HAP-1 (cell line): ENCODE measurements around the gene PYROXD2.

Source experiments
- DNase-seq, 2 experiments: peaks; one replicate each; pipeline ENCODE4 v3.0.0-alpha.2; 2016 to 2020; ENCODE audit warnings: low spot score in 2 of 2
- H3K27me3 ChIP-seq: fragments of 250-450 bp; sonication (Bioruptor Pico); 2 replicates; pipeline ENCODE4 v1.5.1; 2020; ENCODE audit warnings: low read depth, mild to moderate bottlenecking, moderate library complexity
- H3K36me3 ChIP-seq: fragments of 250-450 bp; sonication (Bioruptor Pico); replicated peaks from 2 replicates; pipeline ENCODE4 v1.5.1; 2020; ENCODE audit warnings: mild to moderate bottlenecking
- H3K4me1 ChIP-seq: fragments of 250-450 bp; sonication (Bioruptor Pico); 2 replicates; pipeline ENCODE4 v1.5.1; 2020; ENCODE audit warnings: mild to moderate bottlenecking
- H3K4me3 ChIP-seq: fragments of 250-450 bp; sonication (Bioruptor Pico); 2 replicates; pipeline ENCODE4 v1.5.1; 2020; ENCODE audit warnings: mild to moderate bottlenecking, moderate library complexity
- H3K9me3 ChIP-seq: fragments of 250-450 bp; sonication (Bioruptor Pico); 2 replicates; pipeline ENCODE4 v1.5.1; 2020; ENCODE audit warnings: mild to moderate bottlenecking, moderate library complexity
- in situ Hi-C: fragments of 300-500 bp; cut with MboI; formaldehyde crosslinking; loops from 3 replicates; pipeline ENCODE4 v1.14.3; 2020; ENCODE audit warnings: low sequenced_read_pairs, inconsistent platforms, mixed read lengths

PYROXD2 gene

DNA sequence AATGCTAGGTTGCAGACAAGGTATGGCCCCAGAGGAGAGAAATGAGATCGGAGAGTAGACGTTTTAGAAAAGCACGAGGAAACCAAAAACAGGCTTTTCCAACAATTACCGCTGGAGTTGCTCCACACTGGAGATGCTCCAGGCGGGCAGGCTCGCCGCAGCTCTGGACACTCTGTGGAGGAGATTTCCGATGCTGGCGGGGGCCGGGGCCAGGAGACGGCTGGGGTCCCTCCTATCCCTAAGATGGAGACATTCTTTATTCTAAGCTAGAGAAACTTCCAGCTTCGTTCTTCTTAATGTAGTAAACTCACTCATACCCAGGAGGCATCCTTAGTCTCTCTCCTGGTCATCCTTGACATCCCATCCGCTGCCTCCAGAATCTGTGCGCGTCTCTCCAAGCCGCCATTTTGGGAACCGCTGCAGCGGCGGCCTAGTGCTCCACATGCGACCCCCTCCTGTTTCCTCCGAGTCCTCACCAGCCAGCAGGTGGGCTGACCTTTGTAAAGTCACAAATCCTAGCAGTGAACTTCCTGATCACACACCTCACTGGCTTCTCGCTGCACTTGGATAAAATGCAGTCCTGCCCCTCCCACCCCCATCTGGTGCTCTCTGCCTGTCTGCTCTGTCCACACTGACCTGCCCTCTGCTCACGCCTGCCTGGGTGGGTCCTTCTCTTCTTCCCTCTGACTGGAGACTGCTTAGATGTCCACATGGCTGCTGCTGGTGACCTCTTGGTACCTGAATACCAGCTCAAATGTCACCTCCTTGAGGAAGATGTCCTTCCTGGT lies 11.9 kb downstream of the PYROXD2 start:
- Histone ChIP-seq H3K9me3 (no peaks in the 10 kb centered on the region), H3K27me3 (no peaks in the 10 kb centered on the region), H3K36me3 (no peaks in the 10 kb centered on the region), H3K4me3 (no peak overlapping the region), H3K4me1 (peaks cover 12% of the 10 kb centered on the region; the same call in 1 of the 2 replicates)
- in situ Hi-C loops = no loop called here
- DNase-seq = no peak

DNA sequence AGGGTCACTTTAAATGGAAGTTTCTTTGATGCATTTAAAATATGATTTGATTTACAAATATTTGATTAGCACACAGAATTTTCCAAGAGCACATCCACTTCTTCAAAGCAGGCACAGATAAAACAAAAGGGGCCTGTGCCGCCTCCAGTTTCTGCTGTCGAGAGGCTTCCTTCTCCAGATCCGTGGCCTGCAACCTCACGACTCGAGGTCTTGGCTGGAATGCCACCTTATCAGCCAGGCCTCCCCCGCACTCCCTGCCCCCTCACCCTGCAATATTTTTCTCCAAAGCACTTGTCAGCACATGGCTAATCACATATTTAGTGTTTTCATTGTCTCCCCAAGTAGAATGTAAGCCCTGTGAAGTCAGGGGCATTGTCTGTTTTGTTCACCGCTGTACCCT lies 12.5 kb downstream of the PYROXD2 start:
- in situ Hi-C loops = no loop called here
- Histone ChIP-seq H3K4me3 (no peak overlapping the region), H3K27me3 (no peaks in the 10 kb centered on the region), H3K4me1 (peaks cover 12% of the 10 kb centered on the region; the same call in 1 of the 2 replicates), H3K36me3 (no peaks in the 10 kb centered on the region), H3K9me3 (no peaks in the 10 kb centered on the region)
- no peak for DNase-seq

DNA sequence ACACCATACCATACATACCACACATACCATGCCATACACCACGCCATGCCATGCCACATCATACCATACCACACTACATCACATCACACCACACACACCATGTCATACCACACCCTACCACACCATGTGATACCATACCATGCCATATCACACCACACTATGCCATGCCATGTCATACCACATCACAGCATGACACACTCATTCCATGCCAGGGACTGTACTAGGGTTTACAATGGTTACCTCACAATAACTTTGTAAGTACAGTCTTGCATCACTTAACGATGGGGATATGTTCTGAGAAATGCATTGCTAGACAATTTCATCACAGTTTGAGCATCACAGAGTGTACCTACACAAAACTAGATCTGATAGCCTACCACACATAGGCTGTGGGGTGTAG lies 14.5 kb downstream of the PYROXD2 start:
- peaks cover 12% of the 10 kb centered on the region; the same call in 1 of the 2 replicates for H3K4me1 ChIP-seq
- H3K27me3 ChIP-seq = no peaks in the 10 kb centered on the region
- H3K4me3 ChIP-seq = no peak overlapping the region
- DNase-seq = no peak
- in situ Hi-C loops = no loop called here
- no peaks in the 10 kb centered on the region for H3K36me3 ChIP-seq
- no peaks in the 10 kb centered on the region for H3K9me3 ChIP-seq

DNA sequence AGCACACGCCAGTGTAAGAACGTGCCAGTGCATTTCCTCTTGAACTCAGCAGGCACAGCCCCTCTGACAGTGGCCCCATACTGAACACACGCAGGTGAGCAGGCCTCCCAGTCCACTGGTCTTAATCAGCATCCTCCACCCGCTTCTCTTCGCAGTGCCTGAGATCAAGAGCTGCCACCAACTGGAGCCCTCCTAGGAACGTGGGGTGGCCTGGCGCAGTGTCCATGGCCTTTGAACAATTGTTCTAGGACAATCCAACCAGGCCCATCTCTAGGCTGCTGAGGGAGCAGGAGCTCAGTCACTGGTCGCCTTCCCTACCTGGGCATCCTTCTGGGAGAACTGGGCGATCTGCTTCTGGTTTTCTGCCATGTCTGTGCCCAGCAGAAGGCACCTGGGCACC lies 15.2 kb downstream of the PYROXD2 start:
- DNase-seq = no peak

DNA sequence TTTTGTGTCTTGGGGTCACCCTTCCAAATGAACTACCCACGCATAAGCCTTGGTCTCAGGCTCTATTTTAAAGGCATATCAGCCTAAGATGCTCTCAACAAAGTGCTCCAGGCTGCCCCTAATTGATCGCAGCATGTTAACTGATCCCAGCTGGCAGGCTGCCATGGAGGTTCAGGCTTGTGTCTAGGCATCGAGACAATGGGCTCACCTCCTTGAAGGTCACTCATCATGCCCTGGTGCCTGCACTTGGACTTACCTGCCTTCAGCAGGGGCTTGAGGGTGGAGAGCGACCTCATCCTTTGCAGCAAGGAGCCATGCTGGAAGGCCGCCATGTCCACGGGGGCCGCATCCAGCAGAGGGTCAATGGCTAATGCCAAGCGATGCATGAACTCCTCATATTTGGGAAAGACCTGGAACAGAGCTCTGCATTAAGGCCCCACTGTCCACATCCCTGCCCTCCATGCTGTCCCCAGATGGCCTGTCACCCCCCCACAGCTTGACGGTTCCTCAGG lies 17.8 kb downstream of the PYROXD2 start:
- Histone ChIP-seq H3K9me3 (no peaks in the 10 kb centered on the region), H3K27me3 (0 out of 2 replicates have a peak, but pooled peaks cover 3% of the 10 kb centered on the region), H3K4me1 (no peaks in the 10 kb centered on the region), H3K36me3 (no peaks in the 10 kb centered on the region), H3K4me3 (no peak overlapping the region)
- in situ Hi-C loops = no loop called here
- DNase-seq = no peak

More for the DNA sequence above, 15.2 kb downstream of the PYROXD2 start:
- no peak overlapping the region for H3K4me3 ChIP-seq
- H3K27me3 ChIP-seq = no peaks in the 10 kb centered on the region
- no peaks in the 10 kb centered on the region for H3K9me3 ChIP-seq
- peaks cover 12% of the 10 kb centered on the region; the same call in 1 of the 2 replicates for H3K4me1 ChIP-seq
- no peaks in the 10 kb centered on the region for H3K36me3 ChIP-seq
- in situ Hi-C loops = no loop called here

DNA sequence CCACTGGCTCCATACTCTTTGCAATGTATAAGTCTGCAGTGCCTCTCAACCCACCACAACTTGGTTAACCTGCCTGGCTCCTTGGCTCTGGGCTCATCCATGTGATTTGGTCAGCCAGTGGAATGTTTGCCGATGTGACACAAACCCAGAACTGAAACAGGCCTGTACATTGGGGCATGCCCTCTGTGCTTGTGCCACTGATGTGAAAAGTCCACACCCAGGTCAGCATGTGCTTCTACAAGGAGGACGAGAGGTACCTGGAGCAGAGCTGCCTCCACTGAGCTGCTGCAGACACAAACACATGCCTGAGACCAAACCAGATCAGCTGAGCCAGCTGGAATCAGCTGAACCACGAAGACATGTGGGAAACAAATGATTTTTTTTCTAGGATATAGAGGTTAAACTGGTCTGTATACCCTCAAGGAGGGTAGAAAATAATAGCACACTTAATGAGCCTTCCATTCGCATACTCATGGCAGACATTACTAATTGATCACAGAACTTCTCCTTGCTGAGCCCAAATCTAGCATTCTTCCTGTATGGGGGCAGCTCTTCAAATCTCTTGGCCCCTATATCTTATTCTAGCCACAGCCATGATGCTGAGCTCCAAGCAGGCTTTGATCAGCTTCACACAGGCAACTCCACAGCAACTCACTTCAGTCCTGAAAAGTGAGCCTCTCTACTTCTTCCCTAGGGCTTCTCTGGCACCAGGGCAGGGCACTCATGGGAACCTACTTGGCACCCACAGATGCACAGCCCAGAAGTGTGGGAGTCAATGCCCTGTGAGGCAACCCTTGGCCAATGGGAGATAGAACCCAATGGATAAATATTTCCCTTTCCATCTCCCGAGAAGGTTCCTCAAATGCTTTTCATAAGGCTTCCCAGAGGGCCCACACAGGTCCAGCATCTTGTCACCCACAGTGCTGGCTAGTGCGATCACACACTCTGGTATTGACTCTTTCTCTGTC lies 18.6 kb downstream of the PYROXD2 start:
- no peak for DNase-seq
- in situ Hi-C loops = no loop called here

DNA sequence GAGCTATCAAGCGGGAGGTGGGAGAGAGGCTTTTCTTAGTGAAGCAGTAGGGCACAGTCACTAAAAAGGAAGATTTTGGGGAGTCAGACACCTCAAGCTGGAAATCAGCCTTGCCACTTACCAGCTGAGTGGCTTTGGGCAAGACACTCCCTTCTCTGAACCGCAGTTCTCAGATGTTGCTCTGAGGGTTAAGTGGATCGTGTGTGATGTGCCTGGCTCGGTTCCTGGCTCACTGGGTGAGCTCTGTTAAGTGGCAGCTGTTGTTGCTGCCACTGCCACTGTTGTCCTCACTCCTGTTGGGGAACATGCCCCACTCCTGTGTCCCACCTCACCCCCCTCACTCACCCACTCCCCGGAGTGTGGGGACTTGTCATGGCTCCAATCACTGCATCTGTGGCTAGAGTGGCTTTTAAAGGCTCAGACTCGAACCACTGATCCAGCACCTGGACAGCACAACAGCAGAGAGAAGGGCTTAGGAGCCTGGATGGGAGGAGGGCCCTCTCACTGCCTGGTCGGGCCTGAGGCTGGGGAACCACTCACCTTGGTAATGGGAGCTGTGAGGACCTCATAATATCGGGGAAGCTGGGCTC lies 20.0 kb downstream of the PYROXD2 start:
- Histone ChIP-seq H3K4me3 (no peak overlapping the region), H3K36me3 (no peaks in the 10 kb centered on the region), H3K4me1 (no peaks in the 10 kb centered on the region), H3K9me3 (no peaks in the 10 kb centered on the region), H3K27me3 (0 out of 2 replicates have a peak, but pooled peaks cover 3% of the 10 kb centered on the region)
- DNase-seq = no peak
- in situ Hi-C loops = no loop called here

More for the DNA sequence above, 18.6 kb downstream of the PYROXD2 start:
- no peak overlapping the region for H3K4me3 ChIP-seq
- H3K36me3 ChIP-seq = no peaks in the 10 kb centered on the region
- no peaks in the 10 kb centered on the region for H3K4me1 ChIP-seq
- H3K9me3 ChIP-seq = no peaks in the 10 kb centered on the region
- 0 out of 2 replicates have a peak, but pooled peaks cover 3% of the 10 kb centered on the region for H3K27me3 ChIP-seq

DNA sequence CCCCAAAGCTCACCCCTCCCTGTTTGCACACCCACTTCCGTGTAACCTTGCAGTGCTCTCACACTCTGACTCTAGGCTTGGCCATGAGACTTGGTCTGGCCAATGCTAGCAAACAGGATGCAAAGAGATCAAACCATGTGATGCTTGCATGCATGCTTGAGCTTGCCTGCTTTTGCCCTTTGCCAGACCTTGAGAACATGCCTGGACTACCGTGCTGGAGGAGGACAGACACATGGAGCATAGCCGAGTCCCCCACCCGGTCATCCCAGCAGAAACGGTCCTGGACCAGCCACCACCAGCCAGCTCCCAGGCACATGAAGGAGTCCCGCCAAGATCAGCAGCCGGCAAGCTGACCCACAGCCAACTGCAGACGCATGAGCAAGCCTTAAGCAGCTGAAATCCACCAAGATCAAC lies 23.4 kb downstream of the PYROXD2 start:
- Histone ChIP-seq H3K36me3 (no peaks in the 10 kb centered on the region), H3K4me3 (no peak overlapping the region), H3K4me1 (no peaks in the 10 kb centered on the region), H3K27me3 (0 out of 2 replicates have a peak, but pooled peaks cover 3% of the 10 kb centered on the region), H3K9me3 (no peaks in the 10 kb centered on the region)
- no peak for DNase-seq
- in situ Hi-C loops = no loop called here

DNA sequence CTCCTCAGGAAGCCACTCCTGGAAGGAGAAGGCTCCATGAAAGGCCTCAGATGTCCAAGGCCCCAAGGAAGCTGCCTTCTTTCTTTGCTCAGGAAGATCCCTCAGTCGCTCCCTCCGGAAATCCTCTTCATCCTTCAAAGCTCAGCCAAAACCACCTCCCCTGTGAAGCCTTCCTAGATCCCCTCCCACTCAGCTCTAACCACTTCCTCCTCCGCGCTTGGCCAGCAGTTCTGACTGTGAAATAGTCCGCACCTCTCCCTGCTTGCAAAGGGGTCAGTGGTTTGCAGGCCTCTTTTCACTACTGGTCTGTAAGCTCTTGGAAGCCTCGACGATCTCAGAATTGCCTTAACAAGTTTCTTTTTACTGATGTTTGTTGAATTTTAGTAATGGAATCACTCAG lies 23.9 kb downstream of the PYROXD2 start:
- 0 out of 2 replicates have a peak, but pooled peaks cover 3% of the 10 kb centered on the region for H3K27me3 ChIP-seq
- no peak for DNase-seq
- H3K4me3 ChIP-seq = no peak overlapping the region
- H3K9me3 ChIP-seq = no peaks in the 10 kb centered on the region
- no peaks in the 10 kb centered on the region for H3K36me3 ChIP-seq
- H3K4me1 ChIP-seq = no peaks in the 10 kb centered on the region
- in situ Hi-C loops = no loop called here

DNA sequence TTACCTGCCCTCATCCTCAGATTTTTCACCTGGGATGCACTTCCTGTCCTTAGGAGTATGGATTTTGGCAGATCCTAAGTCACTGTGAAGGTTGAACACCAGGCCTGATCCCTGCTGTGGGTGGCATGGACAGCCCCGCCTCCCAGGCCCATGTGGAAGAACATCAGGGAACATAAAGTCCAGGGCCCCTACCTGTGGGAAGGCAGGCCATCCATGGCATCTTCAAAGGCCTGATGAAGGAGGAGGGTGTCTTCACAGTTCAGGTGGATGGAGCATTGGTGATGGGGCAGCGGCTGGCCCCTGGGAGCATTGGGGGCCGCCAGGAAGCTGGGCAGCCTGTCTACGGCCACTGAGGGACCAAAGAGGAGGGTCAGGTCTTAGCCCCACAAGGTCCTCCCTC lies 24.6 kb downstream of the PYROXD2 start:
- 0 out of 2 replicates have a peak, but pooled peaks cover 3% of the 10 kb centered on the region for H3K27me3 ChIP-seq
- in situ Hi-C loops = no loop called here
- H3K4me1 ChIP-seq = no peaks in the 10 kb centered on the region
- H3K36me3 ChIP-seq = no peaks in the 10 kb centered on the region
- no peak overlapping the region for H3K4me3 ChIP-seq
- DNase-seq = no peak
- no peaks in the 10 kb centered on the region for H3K9me3 ChIP-seq

DNA sequence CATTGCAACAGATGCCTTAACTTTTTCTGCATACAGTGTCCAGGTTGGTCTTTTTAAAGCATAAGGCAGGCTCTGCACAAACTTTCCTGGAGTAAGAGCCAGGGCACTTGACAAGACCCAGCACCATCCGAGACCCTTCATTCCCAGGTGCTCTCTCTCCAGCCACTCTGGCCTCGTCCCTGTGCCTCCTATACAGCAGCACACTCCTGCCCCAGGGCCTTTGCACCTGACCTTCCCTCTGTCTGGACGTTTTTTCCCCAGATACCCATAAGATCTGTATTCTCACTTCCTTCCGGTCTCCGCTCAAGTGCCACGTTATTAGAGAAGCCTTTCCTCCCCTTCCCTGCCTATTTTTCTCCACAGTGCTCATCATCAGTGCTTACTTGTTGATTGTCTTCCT lies 25.6 kb downstream of the PYROXD2 start:
- Histone ChIP-seq H3K27me3 (0 out of 2 replicates have a peak, but pooled peaks cover 3% of the 10 kb centered on the region), H3K4me3 (no peak overlapping the region), H3K36me3 (no peaks in the 10 kb centered on the region), H3K4me1 (no peaks in the 10 kb centered on the region), H3K9me3 (no peaks in the 10 kb centered on the region)
- no peak for DNase-seq
- in situ Hi-C loops = no loop called here

DNA sequence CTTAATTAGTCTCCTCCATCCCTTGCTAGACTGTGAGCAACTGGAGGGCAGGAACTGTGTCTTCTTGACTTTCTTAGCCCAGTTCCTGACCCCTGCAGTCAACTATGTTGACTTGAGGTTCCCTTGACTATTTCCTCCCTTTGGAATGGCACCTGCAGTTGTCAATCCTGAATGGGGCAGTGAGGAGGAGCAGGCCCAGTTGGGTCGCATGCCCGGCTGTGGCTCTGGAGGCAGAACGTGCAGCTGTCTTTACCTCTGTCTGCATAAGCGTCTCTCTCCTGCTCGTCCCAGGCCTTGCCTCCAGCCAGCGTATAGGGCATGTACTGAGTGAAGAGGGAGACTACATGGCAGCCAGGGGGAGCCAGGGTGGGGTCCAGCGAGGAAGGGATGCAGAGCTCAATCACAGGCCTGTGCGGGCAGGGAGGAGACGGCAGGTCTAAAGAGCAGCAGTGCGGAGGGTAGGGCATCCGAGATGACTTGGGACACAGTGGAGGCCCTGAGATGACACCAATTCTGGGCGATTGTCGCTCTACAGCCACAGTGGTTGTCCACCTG lies 26.8 kb downstream of the PYROXD2 start:
- Histone ChIP-seq H3K36me3 (no peaks in the 10 kb centered on the region), H3K4me3 (no peak overlapping the region), H3K27me3 (0 out of 2 replicates have a peak, but pooled peaks cover under 1% of the 10 kb centered on the region), H3K4me1 (no peaks in the 10 kb centered on the region), H3K9me3 (no peaks in the 10 kb centered on the region)
- in situ Hi-C loops = no loop called here
- DNase-seq = no peak

DNA sequence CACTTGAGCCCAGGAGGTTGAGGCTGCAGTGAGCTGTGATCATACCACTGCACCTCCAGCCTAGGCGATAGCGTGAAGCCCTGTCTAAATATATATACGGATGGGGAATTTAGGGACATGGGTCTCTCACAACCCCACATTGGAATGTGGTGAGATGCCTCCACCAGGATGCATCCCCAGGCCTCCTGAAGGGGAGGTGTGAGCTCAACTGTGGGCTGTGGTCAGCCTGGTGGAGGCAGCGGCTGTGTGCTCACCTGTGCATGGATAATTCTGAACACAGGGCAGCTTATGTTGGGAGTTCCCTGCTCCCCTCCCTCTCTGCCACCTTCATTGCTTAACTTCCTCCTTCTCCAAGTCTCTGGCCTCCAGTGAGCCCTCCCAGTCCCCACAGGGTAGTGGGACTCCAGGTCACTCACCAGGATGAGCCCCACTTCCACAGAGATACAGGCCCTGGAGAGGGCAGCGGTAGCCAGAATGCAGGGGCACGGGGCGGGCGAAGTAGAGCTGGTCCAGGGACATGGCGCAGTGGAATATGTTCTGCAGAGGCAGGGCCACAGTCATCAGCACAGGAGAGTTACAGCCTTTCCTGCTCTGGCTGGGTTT lies 30.4 kb downstream of the PYROXD2 start:
- Histone ChIP-seq H3K9me3 (no peaks in the 10 kb centered on the region), H3K4me3 (no peak overlapping the region), H3K36me3 (no peaks in the 10 kb centered on the region), H3K4me1 (no peaks in the 10 kb centered on the region), H3K27me3 (no peaks in the 10 kb centered on the region)
- DNase-seq = no peak
- in situ Hi-C loops = no loop called here
